H9 (cell line): ENCODE results near the gene MRPL20. TPM values are rescaled to one million over a fixed set of nuclear protein-coding genes. Genes with fewer than 3 reads are reported as not detected.

Source experiments
- DNase-seq: peaks from one replicate; pipeline ENCODE4 v3.0.0-alpha.2; 2017
- H2AFZ ChIP-seq: one replicate; pipeline ENCODE4 v1.6.1; 2013; ENCODE audit warnings: mild to moderate bottlenecking, low read length, control low read depth, moderate library complexity
- H2AK5ac ChIP-seq: 2 replicates; pipeline ENCODE4 v1.6.1; 2013; ENCODE audit warnings: low read length, control low read depth, mixed read lengths; ENCODE audit not compliant: insufficient read length
- H2BK120ac ChIP-seq: one replicate; pipeline ENCODE4 v1.6.1; 2013; ENCODE audit warnings: low read depth, mild to moderate bottlenecking, low read length, control low read depth, inconsistent platforms; ENCODE audit not compliant: poor library complexity, severe bottlenecking
- H2BK12ac ChIP-seq: 2 replicates; pipeline ENCODE4 v1.6.1; 2013; ENCODE audit warnings: low read length, control low read depth, mixed read lengths, low read depth; ENCODE audit not compliant: insufficient read length
- H2BK15ac ChIP-seq: 2 replicates; pipeline ENCODE4 v1.6.1; 2013; ENCODE audit warnings: low read depth, low read length, control low read depth
- H2BK20ac ChIP-seq: one replicate; pipeline ENCODE4 v1.6.1; 2013; ENCODE audit warnings: low read depth, mild to moderate bottlenecking, low read length, control low read depth, inconsistent platforms; ENCODE audit not compliant: poor library complexity, severe bottlenecking
- H2BK5ac ChIP-seq: 2 replicates; pipeline ENCODE4 v1.6.1; 2013; ENCODE audit warnings: low read length, control low read depth, mixed read lengths; ENCODE audit not compliant: insufficient read length
- H3K14ac ChIP-seq: 2 replicates; pipeline ENCODE4 v1.6.1; 2013; ENCODE audit warnings: low read length, control low read depth; ENCODE audit not compliant: insufficient read depth
- H3K18ac ChIP-seq: 2 replicates; pipeline ENCODE4 v1.6.1; 2013; ENCODE audit warnings: low read depth, mild to moderate bottlenecking, mixed read lengths, low read length, control low read depth; ENCODE audit not compliant: insufficient read length
- H3K23ac ChIP-seq: 2 replicates; pipeline ENCODE4 v1.6.1; 2013; ENCODE audit warnings: low read length, control low read depth, mixed read lengths, low read depth; ENCODE audit not compliant: insufficient read length
- H3K23me2 ChIP-seq: 2 replicates; pipeline ENCODE4 v1.6.1; 2013; ENCODE audit warnings: low read depth, mild to moderate bottlenecking, mixed read lengths, low read length, control low read depth; ENCODE audit not compliant: insufficient read length, poor library complexity, severe bottlenecking
- H3K27ac ChIP-seq: 2 replicates; pipeline ENCODE4 v1.5.1; 2013; ENCODE audit warnings: low read length, control low read depth, mixed read lengths, low read depth; ENCODE audit not compliant: insufficient read length
- H3K27me3 ChIP-seq: 2 replicates; pipeline ENCODE4 v1.6.1; 2013; ENCODE audit warnings: low read length, control low read depth, inconsistent platforms; ENCODE audit not compliant: insufficient read depth
- H3K4ac ChIP-seq: 2 replicates; pipeline ENCODE4 v1.6.1; 2013; ENCODE audit warnings: low read depth, mild to moderate bottlenecking, control low read depth, inconsistent platforms, low read length, moderate library complexity
- H3K4me1 ChIP-seq: 2 replicates; pipeline ENCODE4 v1.6.1; 2013; ENCODE audit warnings: low read length, control low read depth, inconsistent platforms; ENCODE audit not compliant: insufficient read depth
- H3K4me2 ChIP-seq: 2 replicates; pipeline ENCODE4 v1.6.1; 2013; ENCODE audit warnings: low read length, control low read depth, mixed read lengths; ENCODE audit not compliant: insufficient read length, insufficient read depth
- H3K56ac ChIP-seq: 2 replicates; pipeline ENCODE4 v1.6.1; 2013; ENCODE audit warnings: low read depth, mild to moderate bottlenecking, mixed read lengths, low read length, control low read depth; ENCODE audit not compliant: insufficient read length
- H3K79me1 ChIP-seq: 2 replicates; pipeline ENCODE4 v1.6.1; 2013; ENCODE audit warnings: low read depth, mild to moderate bottlenecking, moderate library complexity, low read length, control low read depth, inconsistent platforms; ENCODE audit not compliant: insufficient read depth, poor library complexity, severe bottlenecking
- H3K79me2 ChIP-seq: 2 replicates; pipeline ENCODE4 v1.6.1; 2013; ENCODE audit warnings: low read length, control low read depth, inconsistent platforms; ENCODE audit not compliant: insufficient read depth
- H3K9ac ChIP-seq: 2 replicates; pipeline ENCODE4 v1.6.1; 2013; ENCODE audit warnings: low read length, control low read depth, mixed read lengths; ENCODE audit not compliant: insufficient read length; ENCODE audit errors: extremely low read depth
- H3K9me3 ChIP-seq: one replicate; pipeline ENCODE4 v1.6.1; 2013; ENCODE audit warnings: low read depth, low read length, inconsistent platforms; ENCODE audit not compliant: control insufficient read depth
- H3T11ph ChIP-seq: one replicate; pipeline ENCODE4 v1.6.1; 2013; ENCODE audit warnings: mild to moderate bottlenecking, low read length, control low read depth, inconsistent platforms
- H4K20me1 ChIP-seq: one replicate; pipeline ENCODE4 v1.6.1; 2013; ENCODE audit not compliant: control insufficient read depth, insufficient read length, insufficient read depth
- H4K5ac ChIP-seq: 2 replicates; pipeline ENCODE4 v1.6.1; 2013; ENCODE audit warnings: low read depth, mild to moderate bottlenecking, mixed read lengths, low read length, control low read depth; ENCODE audit not compliant: insufficient read length
- H4K8ac ChIP-seq: replicated peaks from 2 replicates; pipeline ENCODE4 v1.6.1; 2013; ENCODE audit warnings: low read length, control low read depth, mixed read lengths, low read depth; ENCODE audit not compliant: insufficient read length
- H4K91ac ChIP-seq: 2 replicates; pipeline ENCODE4 v1.6.1; 2013; ENCODE audit warnings: low read depth, mild to moderate bottlenecking, moderate library complexity, mixed read lengths, low read length, control low read depth; ENCODE audit not compliant: insufficient read length
- H3K27ac Mint-ChIP-seq, 3 experiments: 2 replicates in 2 of 3; 3 replicates in 1 of 3; pipeline ENCODE4 v1.8.0; 2020 to 2021; ENCODE audit warnings: mixed read lengths in 3 of 3, mild to moderate bottlenecking in 1 of 3, moderate library complexity in 1 of 3
- H3K27me3 Mint-ChIP-seq: 2 replicates; pipeline ENCODE4 v1.8.0; 2021; ENCODE audit warnings: low read depth, mild to moderate bottlenecking, moderate library complexity, mixed read lengths
- H3K36me3 Mint-ChIP-seq, 3 experiments: 2 replicates in 2 of 3; 3 replicates in 1 of 3; pipeline ENCODE4 v1.8.0; 2020 to 2021; ENCODE audit warnings: low read depth in 3 of 3, mixed read lengths in 3 of 3; ENCODE audit not compliant: insufficient read depth in 1 of 3
- H3K4me1 Mint-ChIP-seq, 2 experiments: 2 replicates each; pipeline ENCODE4 v1.8.0; 2020; ENCODE audit warnings: mixed read lengths in 2 of 2
- H3K4me3 Mint-ChIP-seq, 2 experiments: 2 replicates in 1 of 2; 3 replicates in 1 of 2; pipeline ENCODE4 v1.8.0; 2020 to 2021; ENCODE audit warnings: mild to moderate bottlenecking in 2 of 2, mixed read lengths in 2 of 2, moderate library complexity in 1 of 2
- H3K9me3 Mint-ChIP-seq, 2 experiments: 2 replicates in 1 of 2; 3 replicates in 1 of 2; pipeline ENCODE4 v1.8.0; 2020; ENCODE audit warnings: mild to moderate bottlenecking in 2 of 2, mixed read lengths in 2 of 2, moderate library complexity in 1 of 2
- WGBS: extraction: QIAGEN DNeasy Blood & Tissue Kit; methylation state at CpG from one replicate; pipeline ENCODE4 v1.1.7; 2013; ENCODE audit warnings: missing lambda C conversion rate, low lambda C conversion rate, mixed read lengths; ENCODE audit not compliant: insufficient read length; ENCODE audit errors: extremely low coverage; 5-methylcytosine and 5-hydroxymethylcytosine counted together
- total RNA-seq: library from RNA; stranded (reverse); gene quantifications from 2 replicates; pipeline ENCODE4 v1.2.1, GENCODE V29; 2021
- TF ChIP-seq, protein P1 (sequence below): fragments of 200-600 bp; sonication (generic); conservative IDR thresholded peaks from 3 replicates; pipeline ENCODE4 v1.8.0; 2021; ENCODE audit warnings: antibody characterized with exemption, mild to moderate bottlenecking

The MRPL20 gene
- total RNA-seq, 1 experiment from 2014 or later: 162 TPM

- no peaks in the 10 kb centered on the region; a peak in 2 of 5 replicates for H3K9me3 Mint-ChIP-seq
- Histone ChIP-seq H3K9me3 (peaks cover 14% of the 10 kb centered on the region), H3K9ac (no peak overlapping the region), H4K20me1 (no peaks in the 10 kb centered on the region), H4K8ac (no peak overlapping the region), H3K79me1 (no peaks in the 10 kb centered on the region), H3K27me3 (no peaks in the 10 kb centered on the region), H3K4me1 (peaks cover 2% of the 10 kb centered on the region; the same call in 1 of the 2 replicates), H3K79me2 (no peaks in the 10 kb centered on the region), H2AK5ac (no peak overlapping the region), H3T11ph (no peak overlapping the region), H2AFZ (no peak overlapping the region), H2BK5ac (no peak overlapping the region), H3K23me2 (no peaks in the 10 kb centered on the region), H4K91ac (no peak overlapping the region), H3K23ac (no peak overlapping the region), H2BK120ac (no peak overlapping the region), H2BK15ac (no peak overlapping the region), H3K14ac (no peak overlapping the region), H3K18ac (no peak overlapping the region), H4K5ac (no peak overlapping the region), H2BK20ac (no peak overlapping the region), H3K4me2 (no peak overlapping the region), H3K4ac (no peak overlapping the region), H3K56ac (no peak overlapping the region), H3K27ac (no peak overlapping the region), H2BK12ac (no peak overlapping the region)
- DNase-seq: peak; percentile 61
- H3K27me3 Mint-ChIP-seq: peaks cover 39% of the 10 kb centered on the region
- H3K36me3 Mint-ChIP-seq: no peaks in the 10 kb centered on the region
- H3K4me1 Mint-ChIP-seq: peaks cover 22 to 42% of the 10 kb centered on the region in 2 experiments
- peak overlapping the region in 2 of 3 experiments; percentile 70 to 82; a peak in 4 of 7 replicates for H3K27ac Mint-ChIP-seq
- no CpG with 5 or more reads among the region's 13 CpGs for WGBS
- H3K4me3 Mint-ChIP-seq: peak overlapping the region in 1 of 2 experiments; percentile 7; a peak in 1 of 5 replicates
- TF ChIP-seq, protein P1, sequence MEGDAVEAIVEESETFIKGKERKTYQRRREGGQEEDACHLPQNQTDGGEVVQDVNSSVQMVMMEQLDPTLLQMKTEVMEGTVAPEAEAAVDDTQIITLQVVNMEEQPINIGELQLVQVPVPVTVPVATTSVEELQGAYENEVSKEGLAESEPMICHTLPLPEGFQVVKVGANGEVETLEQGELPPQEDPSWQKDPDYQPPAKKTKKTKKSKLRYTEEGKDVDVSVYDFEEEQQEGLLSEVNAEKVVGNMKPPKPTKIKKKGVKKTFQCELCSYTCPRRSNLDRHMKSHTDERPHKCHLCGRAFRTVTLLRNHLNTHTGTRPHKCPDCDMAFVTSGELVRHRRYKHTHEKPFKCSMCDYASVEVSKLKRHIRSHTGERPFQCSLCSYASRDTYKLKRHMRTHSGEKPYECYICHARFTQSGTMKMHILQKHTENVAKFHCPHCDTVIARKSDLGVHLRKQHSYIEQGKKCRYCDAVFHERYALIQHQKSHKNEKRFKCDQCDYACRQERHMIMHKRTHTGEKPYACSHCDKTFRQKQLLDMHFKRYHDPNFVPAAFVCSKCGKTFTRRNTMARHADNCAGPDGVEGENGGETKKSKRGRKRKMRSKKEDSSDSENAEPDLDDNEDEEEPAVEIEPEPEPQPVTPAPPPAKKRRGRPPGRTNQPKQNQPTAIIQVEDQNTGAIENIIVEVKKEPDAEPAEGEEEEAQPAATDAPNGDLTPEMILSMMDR: peak; percentile 13; the same call in 1 of the 3 replicates
Measured at GRCh38 chr1:1361982-1362423, 45.1 kb downstream of the MRPL20 start.
